ENCODE results near the gene NFIA. TPM values are rescaled to one million over a fixed set of nuclear protein-coding genes. Genes with fewer than 3 reads are reported as not detected.

Gene NFIA
- total and polyA plus RNA-seq, 9 of the 15 experiments (the other 6 are each of a cell fraction or from before 2014, with no cell fraction given): 5.3 to 24.9 (median 9.8) TPM

DNA sequence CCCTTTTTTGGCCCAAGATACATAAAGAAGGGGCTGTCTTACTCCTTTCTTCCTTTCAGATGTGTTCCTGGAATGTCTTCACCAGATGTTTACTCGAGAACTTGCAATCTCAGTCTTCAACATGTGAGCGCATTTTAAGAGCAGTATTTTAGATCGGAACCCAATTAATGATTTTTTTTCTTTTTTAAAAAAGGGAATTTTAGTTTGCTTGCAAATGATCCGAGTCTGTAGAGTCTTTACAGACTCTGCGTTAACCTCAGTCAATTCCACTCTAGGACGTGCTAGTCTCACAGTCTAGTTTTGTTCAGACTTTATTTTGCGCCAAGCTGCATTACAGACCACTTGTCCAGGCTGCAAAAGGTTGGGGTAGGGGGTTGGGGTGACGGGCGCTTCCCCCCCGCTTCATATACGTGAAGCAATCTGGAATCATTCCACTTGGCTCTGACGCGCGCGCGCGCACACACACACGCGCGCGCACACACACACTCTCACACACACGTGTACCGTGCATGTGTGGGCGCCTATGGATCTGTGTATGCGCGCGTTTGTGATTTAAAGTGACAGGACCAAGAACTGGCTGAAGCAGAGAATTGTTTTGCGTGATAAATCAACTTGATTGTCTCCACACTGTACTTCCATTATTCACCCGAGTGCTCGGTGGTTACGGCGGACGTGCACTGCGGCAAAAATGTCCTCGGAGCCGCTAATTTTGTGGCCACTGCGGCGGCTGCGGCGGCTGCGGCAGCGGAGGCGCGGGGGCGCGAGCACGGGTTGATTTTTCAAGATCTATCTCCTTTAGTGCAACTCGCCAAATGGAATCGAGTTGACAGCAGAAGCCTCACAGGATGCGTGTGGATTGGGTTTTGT is 25.6 kb upstream of the NFIA start (continued):
- TF ChIP-seq HBP1 (CRISPR knock-in tag; IDR thresholded peaks at IDR 0.05) (no peak), ATF1 (CRISPR knock-in tag; IDR thresholded peaks at IDR 0.05) (no peak), ATF1 (tag; IDR thresholded peaks at IDR 0.05) (peak; percentile 64), ZNF324 (CRISPR knock-in tag; IDR thresholded peaks at IDR 0.05) (no peak), HNRNPL (IDR thresholded peaks at IDR 0.05; ENCODE audit: low read depth, low read length) (no peak), CXXC5 (CRISPR knock-in tag; IDR thresholded peaks at IDR 0.05) (peak; percentile 68), PHB2 (IDR thresholded peaks at IDR 0.05; ENCODE audit: low read depth) (no peak), POLR2G (IDR thresholded peaks at IDR 0.05; ENCODE audit: low read depth, low read length) (peak; percentile 82), ZNF395 (CRISPR knock-in tag; IDR thresholded peaks at IDR 0.05) (no peak), ESRRB (CRISPR knock-in tag; IDR thresholded peaks at IDR 0.05; ENCODE audit: borderline replicate concordance) (no peak), ZNF785 (CRISPR knock-in tag; IDR thresholded peaks at IDR 0.05) (no peak), RUNX1 (IDR thresholded peaks at IDR 0.05; ENCODE audit: low read depth) (no peak), CEBPB (tag; IDR thresholded peaks at IDR 0.05) (peak; percentile 67), ZNF316 (IDR thresholded peaks at IDR 0.05) (no peak), ZFP30 (CRISPR knock-in tag; IDR thresholded peaks at IDR 0.05; ENCODE audit: borderline replicate concordance) (no peak), MAX (CRISPR knock-in tag; IDR thresholded peaks at IDR 0.05) (peak; percentile 66), ZNF584 (CRISPR knock-in tag; IDR thresholded peaks at IDR 0.05; ENCODE audit: low read depth) (no peak; the same call in 1 of the 2 replicates), ZNF232 (CRISPR knock-in tag; IDR thresholded peaks at IDR 0.05) (peak; percentile 38; the same call in 1 of the 2 replicates), NEUROD1 (IDR thresholded peaks at IDR 0.05; ENCODE audit: borderline replicate concordance, low read depth, low read length, partially characterized antibody) (peak; percentile 39)
- TF ChIP-seq, protein P1, sequence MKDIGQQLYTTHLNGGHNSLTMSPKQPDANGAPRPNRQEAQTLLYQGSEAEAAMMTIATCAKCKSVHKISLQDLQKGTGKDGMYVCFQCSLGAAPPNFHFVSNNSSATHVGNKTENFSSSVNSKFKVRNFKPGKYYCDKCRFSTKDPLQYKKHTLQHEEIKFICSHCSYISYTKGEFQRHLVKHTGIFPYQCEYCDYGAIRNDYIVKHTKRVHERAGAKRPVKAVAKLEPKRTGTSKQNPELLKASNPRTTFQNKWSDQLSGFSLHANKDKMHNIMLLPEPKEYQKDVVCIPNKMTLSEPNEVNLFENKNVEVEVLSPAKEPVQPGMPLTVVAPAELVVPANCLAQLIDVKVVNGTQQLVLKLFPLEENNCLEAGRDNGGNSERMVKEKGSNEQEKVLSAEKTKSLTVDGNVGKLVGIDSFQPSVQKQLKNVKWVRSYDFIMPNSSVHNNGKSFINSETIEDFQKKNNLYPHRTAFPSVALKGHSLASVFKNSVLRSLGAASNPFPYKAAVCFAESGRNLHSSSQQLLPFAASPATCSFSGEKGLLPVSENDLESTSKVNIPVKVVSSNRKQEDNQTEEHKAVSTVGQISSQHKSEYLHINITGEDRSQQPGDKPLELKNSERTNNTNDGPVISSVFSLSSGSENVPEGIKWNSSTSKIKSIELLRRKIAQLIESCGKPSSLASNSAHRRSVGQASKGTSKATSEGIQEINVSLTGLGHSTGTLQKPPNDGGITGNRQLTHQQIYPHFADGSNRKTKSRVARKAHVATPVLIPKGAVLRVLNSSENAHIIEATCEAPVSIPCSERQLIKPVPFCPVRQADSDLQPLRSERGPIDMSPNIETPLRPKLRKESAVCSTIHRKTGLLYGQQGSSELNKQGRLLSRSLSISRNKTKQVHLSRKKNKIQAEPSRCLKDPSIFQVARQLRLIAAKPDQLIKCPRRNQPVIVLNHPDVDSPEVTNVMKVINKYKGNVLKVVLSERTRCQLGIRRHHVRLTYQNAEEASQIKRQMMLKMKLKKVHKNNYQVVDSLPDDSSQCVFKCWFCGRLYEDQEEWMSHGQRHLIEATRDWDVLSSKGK (CRISPR knock-in tag; IDR thresholded peaks at IDR 0.05): no peak
- TF ChIP-seq, protein P2, sequence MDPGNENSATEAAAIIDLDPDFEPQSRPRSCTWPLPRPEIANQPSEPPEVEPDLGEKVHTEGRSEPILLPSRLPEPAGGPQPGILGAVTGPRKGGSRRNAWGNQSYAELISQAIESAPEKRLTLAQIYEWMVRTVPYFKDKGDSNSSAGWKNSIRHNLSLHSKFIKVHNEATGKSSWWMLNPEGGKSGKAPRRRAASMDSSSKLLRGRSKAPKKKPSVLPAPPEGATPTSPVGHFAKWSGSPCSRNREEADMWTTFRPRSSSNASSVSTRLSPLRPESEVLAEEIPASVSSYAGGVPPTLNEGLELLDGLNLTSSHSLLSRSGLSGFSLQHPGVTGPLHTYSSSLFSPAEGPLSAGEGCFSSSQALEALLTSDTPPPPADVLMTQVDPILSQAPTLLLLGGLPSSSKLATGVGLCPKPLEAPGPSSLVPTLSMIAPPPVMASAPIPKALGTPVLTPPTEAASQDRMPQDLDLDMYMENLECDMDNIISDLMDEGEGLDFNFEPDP (CRISPR knock-in tag; IDR thresholded peaks at IDR 0.05): no peak
